ENCODE data around the gene PLA2G1B.

PLA2G1B gene

GRCh38 chr12:120367233-120367923, 39.8 kb upstream of the PLA2G1B start:
- Histone ChIP-seq H3K9ac (ENCODE audit: low read depth, low read length) (peak overlapping the region; percentile 66), H3K4me1 (ENCODE audit: insufficient read depth, low read length) (peaks cover 51% of the 10 kb centered on the region), H3K36me3 (ENCODE audit: insufficient read depth, low read length) (peaks cover 39% of the 10 kb centered on the region), H3K27ac (ENCODE audit: low read depth, low read length) (peak overlapping the region; percentile 12; the same call in 1 of the 2 replicates), H3K4me3 (ENCODE audit: low read length) (peak overlapping the region; percentile 65), H3K27me3 (ENCODE audit: insufficient read depth, low read length) (peaks cover 35% of the 10 kb centered on the region), H3K9me3 (ENCODE audit: insufficient read depth, low read depth, low read length) (no peaks in the 10 kb centered on the region)
- 10% methylated on average over 9 of the region's 10 CpGs for WGBS

- Histone ChIP-seq H3K4me1 (ENCODE audit: insufficient read depth, low read length) (peaks cover 57% of the 10 kb centered on the region), H3K27ac (ENCODE audit: low read depth, low read length) (peak overlapping the region; percentile 38; the same call in 1 of the 2 replicates), H3K27me3 (ENCODE audit: insufficient read depth, low read length) (peaks cover 31% of the 10 kb centered on the region), H3K9ac (ENCODE audit: low read depth, low read length) (no peak overlapping the region), H3K9me3 (ENCODE audit: insufficient read depth, low read depth, low read length) (no peaks in the 10 kb centered on the region), H3K36me3 (ENCODE audit: insufficient read depth, low read length) (peaks cover 42% of the 10 kb centered on the region), H3K4me3 (ENCODE audit: low read length) (peak overlapping the region; percentile 65)
- WGBS: 68% methylated on average over 7 of the region's 7 CpGs
These were observed 39.3 kb upstream of the PLA2G1B start for GRCh38 chr12:120366845-120367232.

- Histone ChIP-seq H3K27me3 (ENCODE audit: insufficient read depth, low read length) (peaks cover 26% of the 10 kb centered on the region), H3K4me3 (ENCODE audit: low read length) (no peak overlapping the region), H3K36me3 (ENCODE audit: insufficient read depth, low read length) (peaks cover 42% of the 10 kb centered on the region), H3K9ac (ENCODE audit: low read depth, low read length) (no peak overlapping the region), H3K9me3 (ENCODE audit: insufficient read depth, low read depth, low read length) (no peaks in the 10 kb centered on the region), H3K27ac (ENCODE audit: low read depth, low read length) (no peak overlapping the region), H3K4me1 (ENCODE audit: insufficient read depth, low read length) (peaks cover 55% of the 10 kb centered on the region)
- WGBS: 93% methylated on average over 7 of the region's 7 CpGs
These were observed 38.7 kb upstream of the PLA2G1B start for GRCh38 chr12:120366341-120366705.

GRCh38 chr12:120365675-120366340, 38.2 kb upstream of the PLA2G1B start:
- Histone ChIP-seq H3K4me3 (ENCODE audit: low read length) (no peak overlapping the region), H3K27me3 (ENCODE audit: insufficient read depth, low read length) (peaks cover 21% of the 10 kb centered on the region), H3K9me3 (ENCODE audit: insufficient read depth, low read depth, low read length) (no peaks in the 10 kb centered on the region), H3K4me1 (ENCODE audit: insufficient read depth, low read length) (peaks cover 55% of the 10 kb centered on the region), H3K36me3 (ENCODE audit: insufficient read depth, low read length) (peaks cover 42% of the 10 kb centered on the region), H3K9ac (ENCODE audit: low read depth, low read length) (no peak overlapping the region), H3K27ac (ENCODE audit: low read depth, low read length) (no peak overlapping the region)
- 92% methylated on average over 13 of the region's 13 CpGs for WGBS

DNA sequence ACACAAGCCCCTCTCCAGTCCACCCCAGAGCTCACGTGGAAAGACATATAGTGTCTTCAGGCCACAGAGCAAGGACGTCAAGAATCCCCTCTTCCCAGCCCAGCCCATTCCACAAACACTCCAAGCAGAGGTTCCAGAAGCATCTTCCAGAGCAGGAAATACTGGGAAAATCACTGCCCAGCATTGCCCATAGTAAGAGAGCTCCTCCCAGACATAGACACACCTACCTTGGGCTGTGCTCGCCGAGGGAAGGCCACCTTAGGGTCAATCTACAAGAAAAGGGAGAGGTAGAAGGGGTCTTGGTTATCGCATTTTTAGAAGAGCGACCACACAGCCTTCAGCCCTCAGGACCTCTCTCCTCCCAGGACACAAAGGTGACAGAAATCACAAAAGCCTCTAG, 36.9 kb upstream of the PLA2G1B start:
- peaks cover 48% of the 10 kb centered on the region for H3K4me1 ChIP-seq (ENCODE audit: insufficient read depth, low read length)
- H3K9me3 ChIP-seq (ENCODE audit: insufficient read depth, low read depth, low read length): no peaks in the 10 kb centered on the region
- H3K27me3 ChIP-seq (ENCODE audit: insufficient read depth, low read length): peaks cover 8% of the 10 kb centered on the region
- no peak overlapping the region for H3K9ac ChIP-seq (ENCODE audit: low read depth, low read length)
- peaks cover 43% of the 10 kb centered on the region for H3K36me3 ChIP-seq (ENCODE audit: insufficient read depth, low read length)
- 91% methylated on average over 2 of the region's 6 CpGs for WGBS
- no peak overlapping the region for H3K27ac ChIP-seq (ENCODE audit: low read depth, low read length)
- H3K4me3 ChIP-seq (ENCODE audit: low read length): no peak overlapping the region

- H3K9ac ChIP-seq (ENCODE audit: low read depth, low read length): no peak overlapping the region
- no peak overlapping the region for H3K4me3 ChIP-seq (ENCODE audit: low read length)
- H3K27ac ChIP-seq (ENCODE audit: low read depth, low read length): no peak overlapping the region
- H3K27me3 ChIP-seq (ENCODE audit: insufficient read depth, low read length): peaks cover 5% of the 10 kb centered on the region; the same call in 1 of the 2 replicates
- no peaks in the 10 kb centered on the region for H3K9me3 ChIP-seq (ENCODE audit: insufficient read depth, low read depth, low read length)
- H3K4me1 ChIP-seq (ENCODE audit: insufficient read depth, low read length): peaks cover 58% of the 10 kb centered on the region
- 83% methylated on average over 9 of the region's 9 CpGs for WGBS
- H3K36me3 ChIP-seq (ENCODE audit: insufficient read depth, low read length): peaks cover 51% of the 10 kb centered on the region
These were observed 35.8 kb upstream of the PLA2G1B start for GRCh38 chr12:120363274-120363855.

DNA sequence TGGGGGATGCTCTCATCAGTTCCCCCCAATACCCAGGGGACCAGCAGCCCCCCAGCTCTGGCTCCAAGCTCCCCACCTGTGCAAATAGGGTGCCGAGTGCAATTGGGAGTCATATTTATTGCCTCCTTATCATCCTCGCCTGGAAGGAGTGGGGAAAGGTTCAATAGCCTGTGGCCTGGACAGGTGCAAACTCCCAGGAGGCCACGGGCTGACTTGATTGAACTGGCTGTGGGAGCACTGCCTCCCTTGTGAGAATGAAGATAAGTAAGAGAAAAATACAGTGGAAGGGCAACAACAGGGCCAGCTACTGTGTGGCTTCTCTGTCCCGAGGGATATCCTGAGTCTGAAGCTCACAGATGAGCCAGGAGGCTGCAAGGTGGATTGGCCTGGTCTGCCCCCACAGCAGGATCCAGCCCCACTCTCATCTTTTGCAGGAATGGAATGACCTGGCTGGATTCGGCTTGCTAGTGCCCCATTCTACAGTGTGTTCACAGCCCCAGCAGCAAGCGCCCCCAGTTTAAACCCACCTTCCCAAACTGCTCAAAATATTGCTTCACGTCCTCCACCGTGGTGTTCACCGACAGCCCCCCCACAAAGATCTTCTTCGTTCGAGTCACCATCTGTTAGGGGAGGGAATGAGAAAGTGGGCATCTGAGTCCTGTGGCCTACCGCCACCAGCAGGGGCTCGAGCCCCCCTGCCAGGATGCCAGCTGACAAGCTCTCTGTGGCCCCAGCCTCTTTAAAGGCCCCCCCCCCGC, 35.1 kb upstream of the PLA2G1B start:
- no peak overlapping the region for H3K4me3 ChIP-seq (ENCODE audit: low read length)
- WGBS: 88% methylated on average over 14 of the region's 14 CpGs
- peak overlapping the region; percentile 85 for H3K27ac ChIP-seq (ENCODE audit: low read depth, low read length)
- no peaks in the 10 kb centered on the region for H3K9me3 ChIP-seq (ENCODE audit: insufficient read depth, low read depth, low read length)
- H3K9ac ChIP-seq (ENCODE audit: low read depth, low read length): peak overlapping the region; percentile 52; the same call in 1 of the 2 replicates
- H3K4me1 ChIP-seq (ENCODE audit: insufficient read depth, low read length): peaks cover 57% of the 10 kb centered on the region
- peaks cover 57% of the 10 kb centered on the region for H3K36me3 ChIP-seq (ENCODE audit: insufficient read depth, low read length)
- H3K27me3 ChIP-seq (ENCODE audit: insufficient read depth, low read length): peaks cover 2% of the 10 kb centered on the region; the same call in 1 of the 2 replicates

- Histone ChIP-seq H3K4me3 (ENCODE audit: low read length) (peak overlapping the region; percentile 53), H3K4me1 (ENCODE audit: insufficient read depth, low read length) (peaks cover 49% of the 10 kb centered on the region), H3K9ac (ENCODE audit: low read depth, low read length) (peak overlapping the region; percentile 52), H3K27ac (ENCODE audit: low read depth, low read length) (peak overlapping the region; percentile 85), H3K27me3 (ENCODE audit: insufficient read depth, low read length) (no peaks in the 10 kb centered on the region), H3K9me3 (ENCODE audit: insufficient read depth, low read depth, low read length) (no peaks in the 10 kb centered on the region), H3K36me3 (ENCODE audit: insufficient read depth, low read length) (peaks cover 65% of the 10 kb centered on the region)
- 2% methylated on average over 54 of the region's 56 CpGs for WGBS
These were observed 34.1 kb upstream of the PLA2G1B start for GRCh38 chr12:120361506-120362208.

DNA sequence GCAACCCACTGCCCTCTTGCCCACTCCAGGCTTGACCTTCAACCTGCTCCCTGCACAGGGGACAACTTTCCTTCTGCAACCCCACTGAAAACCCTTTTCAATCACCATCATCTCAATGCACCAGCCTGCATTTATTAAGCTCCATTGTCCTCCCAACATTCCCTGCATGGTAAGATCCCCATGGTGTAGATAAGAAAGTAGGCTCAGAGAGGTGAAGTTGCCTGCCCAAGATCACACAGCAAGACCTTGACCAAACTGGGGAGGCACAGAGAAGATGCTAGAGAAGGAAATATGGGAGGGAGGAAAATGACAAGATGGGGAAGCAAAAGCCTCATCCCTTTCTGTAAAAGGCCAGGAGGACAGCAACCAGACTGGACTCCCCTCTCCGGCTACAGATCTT, 31.5 kb upstream of the PLA2G1B start:
- H3K4me1 ChIP-seq (ENCODE audit: insufficient read depth, low read length): peaks cover 40% of the 10 kb centered on the region
- H3K9me3 ChIP-seq (ENCODE audit: insufficient read depth, low read depth, low read length): no peaks in the 10 kb centered on the region
- peak overlapping the region; percentile 61 for H3K27ac ChIP-seq (ENCODE audit: low read depth, low read length)
- no peak overlapping the region for H3K4me3 ChIP-seq (ENCODE audit: low read length)
- H3K9ac ChIP-seq (ENCODE audit: low read depth, low read length): no peak overlapping the region
- 93% methylated on average over 1 of the region's 1 CpG for WGBS
- no peaks in the 10 kb centered on the region for H3K27me3 ChIP-seq (ENCODE audit: insufficient read depth, low read length)
- H3K36me3 ChIP-seq (ENCODE audit: insufficient read depth, low read length): peaks cover 61% of the 10 kb centered on the region

GRCh38 chr12:120358412-120359100, 31.0 kb upstream of the PLA2G1B start:
- H3K27me3 ChIP-seq (ENCODE audit: insufficient read depth, low read length): no peaks in the 10 kb centered on the region
- H3K27ac ChIP-seq (ENCODE audit: low read depth, low read length): peak overlapping the region; percentile 61
- no peaks in the 10 kb centered on the region for H3K9me3 ChIP-seq (ENCODE audit: insufficient read depth, low read depth, low read length)
- no peak overlapping the region for H3K9ac ChIP-seq (ENCODE audit: low read depth, low read length)
- WGBS: 57% methylated on average over 19 of the region's 19 CpGs
- H3K36me3 ChIP-seq (ENCODE audit: insufficient read depth, low read length): peaks cover 61% of the 10 kb centered on the region
- H3K4me3 ChIP-seq (ENCODE audit: low read length): no peak overlapping the region
- peaks cover 35% of the 10 kb centered on the region for H3K4me1 ChIP-seq (ENCODE audit: insufficient read depth, low read length)

Data from HUES64 (cell line).